H9 (cell line): ENCODE data around the gene DOK1. TPM values are rescaled to one million over a fixed set of nuclear protein-coding genes. Genes with fewer than 3 reads are reported as not detected.
A peak's percentile ranks its signal among the peaks of the same experiment; 100 is the strongest.

Experiments
- DNase-seq: peaks from one replicate; pipeline ENCODE4 v3.0.0-alpha.2; 2017
- H2AFZ ChIP-seq: one replicate; pipeline ENCODE4 v1.6.1; 2013; ENCODE audit warnings: mild to moderate bottlenecking, low read length, control low read depth, moderate library complexity
- H2AK5ac ChIP-seq: 2 replicates; pipeline ENCODE4 v1.6.1; 2013; ENCODE audit warnings: low read length, control low read depth, mixed read lengths; ENCODE audit not compliant: insufficient read length
- H2BK120ac ChIP-seq: one replicate; pipeline ENCODE4 v1.6.1; 2013; ENCODE audit warnings: low read depth, mild to moderate bottlenecking, low read length, control low read depth, inconsistent platforms; ENCODE audit not compliant: poor library complexity, severe bottlenecking
- H2BK12ac ChIP-seq: 2 replicates; pipeline ENCODE4 v1.6.1; 2013; ENCODE audit warnings: low read length, control low read depth, mixed read lengths, low read depth; ENCODE audit not compliant: insufficient read length
- H2BK15ac ChIP-seq: 2 replicates; pipeline ENCODE4 v1.6.1; 2013; ENCODE audit warnings: low read depth, low read length, control low read depth
- H2BK20ac ChIP-seq: one replicate; pipeline ENCODE4 v1.6.1; 2013; ENCODE audit warnings: low read depth, mild to moderate bottlenecking, low read length, control low read depth, inconsistent platforms; ENCODE audit not compliant: poor library complexity, severe bottlenecking
- H2BK5ac ChIP-seq: 2 replicates; pipeline ENCODE4 v1.6.1; 2013; ENCODE audit warnings: low read length, control low read depth, mixed read lengths; ENCODE audit not compliant: insufficient read length
- H3K14ac ChIP-seq: 2 replicates; pipeline ENCODE4 v1.6.1; 2013; ENCODE audit warnings: low read length, control low read depth; ENCODE audit not compliant: insufficient read depth
- H3K18ac ChIP-seq: 2 replicates; pipeline ENCODE4 v1.6.1; 2013; ENCODE audit warnings: low read depth, mild to moderate bottlenecking, mixed read lengths, low read length, control low read depth; ENCODE audit not compliant: insufficient read length
- H3K23ac ChIP-seq: 2 replicates; pipeline ENCODE4 v1.6.1; 2013; ENCODE audit warnings: low read length, control low read depth, mixed read lengths, low read depth; ENCODE audit not compliant: insufficient read length
- H3K23me2 ChIP-seq: 2 replicates; pipeline ENCODE4 v1.6.1; 2013; ENCODE audit warnings: low read depth, mild to moderate bottlenecking, mixed read lengths, low read length, control low read depth; ENCODE audit not compliant: insufficient read length, poor library complexity, severe bottlenecking
- H3K27ac ChIP-seq: 2 replicates; pipeline ENCODE4 v1.5.1; 2013; ENCODE audit warnings: low read length, control low read depth, mixed read lengths, low read depth; ENCODE audit not compliant: insufficient read length
- H3K27me3 ChIP-seq: 2 replicates; pipeline ENCODE4 v1.6.1; 2013; ENCODE audit warnings: low read length, control low read depth, inconsistent platforms; ENCODE audit not compliant: insufficient read depth
- H3K4ac ChIP-seq: 2 replicates; pipeline ENCODE4 v1.6.1; 2013; ENCODE audit warnings: low read depth, mild to moderate bottlenecking, control low read depth, inconsistent platforms, low read length, moderate library complexity
- H3K4me1 ChIP-seq: 2 replicates; pipeline ENCODE4 v1.6.1; 2013; ENCODE audit warnings: low read length, control low read depth, inconsistent platforms; ENCODE audit not compliant: insufficient read depth
- H3K4me2 ChIP-seq: 2 replicates; pipeline ENCODE4 v1.6.1; 2013; ENCODE audit warnings: low read length, control low read depth, mixed read lengths; ENCODE audit not compliant: insufficient read length, insufficient read depth
- H3K56ac ChIP-seq: 2 replicates; pipeline ENCODE4 v1.6.1; 2013; ENCODE audit warnings: low read depth, mild to moderate bottlenecking, mixed read lengths, low read length, control low read depth; ENCODE audit not compliant: insufficient read length
- H3K79me1 ChIP-seq: 2 replicates; pipeline ENCODE4 v1.6.1; 2013; ENCODE audit warnings: low read depth, mild to moderate bottlenecking, moderate library complexity, low read length, control low read depth, inconsistent platforms; ENCODE audit not compliant: insufficient read depth, poor library complexity, severe bottlenecking
- H3K79me2 ChIP-seq: 2 replicates; pipeline ENCODE4 v1.6.1; 2013; ENCODE audit warnings: low read length, control low read depth, inconsistent platforms; ENCODE audit not compliant: insufficient read depth
- H3K9ac ChIP-seq: 2 replicates; pipeline ENCODE4 v1.6.1; 2013; ENCODE audit warnings: low read length, control low read depth, mixed read lengths; ENCODE audit not compliant: insufficient read length; ENCODE audit errors: extremely low read depth
- H3K9me3 ChIP-seq: one replicate; pipeline ENCODE4 v1.6.1; 2013; ENCODE audit warnings: low read depth, low read length, inconsistent platforms; ENCODE audit not compliant: control insufficient read depth
- H3T11ph ChIP-seq: one replicate; pipeline ENCODE4 v1.6.1; 2013; ENCODE audit warnings: mild to moderate bottlenecking, low read length, control low read depth, inconsistent platforms
- H4K20me1 ChIP-seq: one replicate; pipeline ENCODE4 v1.6.1; 2013; ENCODE audit not compliant: control insufficient read depth, insufficient read length, insufficient read depth
- H4K5ac ChIP-seq: 2 replicates; pipeline ENCODE4 v1.6.1; 2013; ENCODE audit warnings: low read depth, mild to moderate bottlenecking, mixed read lengths, low read length, control low read depth; ENCODE audit not compliant: insufficient read length
- H4K8ac ChIP-seq: replicated peaks from 2 replicates; pipeline ENCODE4 v1.6.1; 2013; ENCODE audit warnings: low read length, control low read depth, mixed read lengths, low read depth; ENCODE audit not compliant: insufficient read length
- H4K91ac ChIP-seq: 2 replicates; pipeline ENCODE4 v1.6.1; 2013; ENCODE audit warnings: low read depth, mild to moderate bottlenecking, moderate library complexity, mixed read lengths, low read length, control low read depth; ENCODE audit not compliant: insufficient read length
- H3K27ac Mint-ChIP-seq, 3 experiments: 2 replicates in 2 of 3; 3 replicates in 1 of 3; pipeline ENCODE4 v1.8.0; 2020 to 2021; ENCODE audit warnings: mixed read lengths in 3 of 3, mild to moderate bottlenecking in 1 of 3, moderate library complexity in 1 of 3
- H3K27me3 Mint-ChIP-seq: 2 replicates; pipeline ENCODE4 v1.8.0; 2021; ENCODE audit warnings: low read depth, mild to moderate bottlenecking, moderate library complexity, mixed read lengths
- H3K36me3 Mint-ChIP-seq, 3 experiments: 2 replicates in 2 of 3; 3 replicates in 1 of 3; pipeline ENCODE4 v1.8.0; 2020 to 2021; ENCODE audit warnings: low read depth in 3 of 3, mixed read lengths in 3 of 3; ENCODE audit not compliant: insufficient read depth in 1 of 3
- H3K4me1 Mint-ChIP-seq, 2 experiments: 2 replicates each; pipeline ENCODE4 v1.8.0; 2020; ENCODE audit warnings: mixed read lengths in 2 of 2
- H3K4me3 Mint-ChIP-seq, 2 experiments: 2 replicates in 1 of 2; 3 replicates in 1 of 2; pipeline ENCODE4 v1.8.0; 2020 to 2021; ENCODE audit warnings: mild to moderate bottlenecking in 2 of 2, mixed read lengths in 2 of 2, moderate library complexity in 1 of 2
- H3K9me3 Mint-ChIP-seq, 2 experiments: 2 replicates in 1 of 2; 3 replicates in 1 of 2; pipeline ENCODE4 v1.8.0; 2020; ENCODE audit warnings: mild to moderate bottlenecking in 2 of 2, mixed read lengths in 2 of 2, moderate library complexity in 1 of 2
- WGBS: extraction: QIAGEN DNeasy Blood & Tissue Kit; methylation state at CpG from one replicate; pipeline ENCODE4 v1.1.7; 2013; ENCODE audit warnings: missing lambda C conversion rate, low lambda C conversion rate, mixed read lengths; ENCODE audit not compliant: insufficient read length; ENCODE audit errors: extremely low coverage; 5-methylcytosine and 5-hydroxymethylcytosine counted together
- total RNA-seq: library from RNA; stranded (reverse); gene quantifications from 2 replicates; pipeline ENCODE4 v1.2.1, GENCODE V29; 2021
- TF ChIP-seq, protein P1 (sequence below): fragments of 200-600 bp; sonication (generic); conservative IDR thresholded peaks from 3 replicates; pipeline ENCODE4 v1.8.0; 2021; ENCODE audit warnings: antibody characterized with exemption, mild to moderate bottlenecking

Gene DOK1
- total RNA-seq, 1 experiment from 2014 or later, result 16.0 TPM

DNA sequence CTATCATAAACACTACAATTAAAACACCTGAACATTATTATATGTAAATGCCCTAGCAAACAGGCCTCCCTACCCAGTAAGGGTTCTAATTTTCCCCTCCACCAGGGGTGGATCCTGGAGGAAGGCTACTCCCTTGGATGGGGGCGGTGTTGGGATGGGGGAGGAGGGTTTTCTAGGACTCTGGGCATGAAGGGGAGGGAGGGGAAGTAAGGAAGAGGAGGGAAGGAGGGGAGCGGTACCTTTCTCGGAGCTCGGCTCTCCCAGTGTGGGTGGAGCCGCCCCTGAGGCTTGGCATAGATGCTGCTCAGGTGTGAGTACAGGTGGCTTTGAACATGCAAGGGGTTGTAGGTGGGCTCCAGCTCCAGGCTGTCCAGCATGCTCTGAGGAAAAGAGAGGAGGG, 5.4 kb downstream of the DOK1 start:
- H3K9me3 ChIP-seq, result no peaks in the 10 kb centered on the region
- TF ChIP-seq, protein P1, sequence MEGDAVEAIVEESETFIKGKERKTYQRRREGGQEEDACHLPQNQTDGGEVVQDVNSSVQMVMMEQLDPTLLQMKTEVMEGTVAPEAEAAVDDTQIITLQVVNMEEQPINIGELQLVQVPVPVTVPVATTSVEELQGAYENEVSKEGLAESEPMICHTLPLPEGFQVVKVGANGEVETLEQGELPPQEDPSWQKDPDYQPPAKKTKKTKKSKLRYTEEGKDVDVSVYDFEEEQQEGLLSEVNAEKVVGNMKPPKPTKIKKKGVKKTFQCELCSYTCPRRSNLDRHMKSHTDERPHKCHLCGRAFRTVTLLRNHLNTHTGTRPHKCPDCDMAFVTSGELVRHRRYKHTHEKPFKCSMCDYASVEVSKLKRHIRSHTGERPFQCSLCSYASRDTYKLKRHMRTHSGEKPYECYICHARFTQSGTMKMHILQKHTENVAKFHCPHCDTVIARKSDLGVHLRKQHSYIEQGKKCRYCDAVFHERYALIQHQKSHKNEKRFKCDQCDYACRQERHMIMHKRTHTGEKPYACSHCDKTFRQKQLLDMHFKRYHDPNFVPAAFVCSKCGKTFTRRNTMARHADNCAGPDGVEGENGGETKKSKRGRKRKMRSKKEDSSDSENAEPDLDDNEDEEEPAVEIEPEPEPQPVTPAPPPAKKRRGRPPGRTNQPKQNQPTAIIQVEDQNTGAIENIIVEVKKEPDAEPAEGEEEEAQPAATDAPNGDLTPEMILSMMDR, result no peak
- H3K4ac ChIP-seq, result no peak overlapping the region
- no peaks in the 10 kb centered on the region for H3K79me2 ChIP-seq
- H4K8ac ChIP-seq, result no peak overlapping the region
- peak; percentile 59 for DNase-seq
- Mint-ChIP-seq H3K4me1 (peaks cover 11 to 17% of the 10 kb centered on the region in 2 experiments), H3K27ac (peak overlapping the region in 1 of 3 experiments; percentile 83; a peak in 2 of 7 replicates), H3K36me3 (peaks cover 0 to 16% (median 12%) of the 10 kb centered on the region in 3 experiments; a peak in 4 of 7 replicates), H3K9me3 (no peaks in the 10 kb centered on the region), H3K4me3 (peak overlapping the region in 1 of 2 experiments; percentile 2; a peak in 1 of 5 replicates), H3K27me3 (peaks cover 36% of the 10 kb centered on the region)
- H2BK15ac ChIP-seq, result no peak overlapping the region
- no peak overlapping the region for H3K18ac ChIP-seq
- H3K9ac ChIP-seq, result no peak overlapping the region
- no peaks in the 10 kb centered on the region; the same call in 1 of the 2 replicates for H3K27me3 ChIP-seq
- H3K23ac ChIP-seq, result no peak overlapping the region
- peaks cover 9% of the 10 kb centered on the region for H3K23me2 ChIP-seq
- H2AK5ac ChIP-seq, result no peak overlapping the region
- H4K5ac ChIP-seq, result no peak overlapping the region
- H3K27ac ChIP-seq, result no peak overlapping the region
- H3K14ac ChIP-seq, result no peak overlapping the region; the same call in 1 of the 2 replicates
- no peak overlapping the region for H2BK120ac ChIP-seq
- H3K56ac ChIP-seq, result no peak overlapping the region
- no peak overlapping the region for H2BK5ac ChIP-seq
- WGBS, result no CpG with 5 or more reads among the region's 5 CpGs
- H2BK12ac ChIP-seq, result no peak overlapping the region
- 0 out of 2 replicates have a peak, but pooled peaks cover 3% of the 10 kb centered on the region for H3K4me1 ChIP-seq
- H4K91ac ChIP-seq, result no peak overlapping the region
- peak overlapping the region; percentile 11 for H3K4me2 ChIP-seq
- no peak overlapping the region for H2AFZ ChIP-seq
- no peak overlapping the region for H3T11ph ChIP-seq
- H2BK20ac ChIP-seq, result no peak overlapping the region
- H3K79me1 ChIP-seq, result no peaks in the 10 kb centered on the region
- no peaks in the 10 kb centered on the region for H4K20me1 ChIP-seq
